Iris pigment epithelial cell (primary cell): ENCODE data around the gene SP140L.
A peak's percentile ranks its signal among the peaks of the same experiment; 100 is the strongest.
"Not testable (repeated sequence)": the region's sequence is repeated elsewhere in the genome, so short reads cannot be mapped to it uniquely, and the experiment has no call there.

Experiments used
- DNase-seq: peaks from one replicate; pipeline ENCODE4 v3.0.0-alpha.2; 2011; ENCODE audit warnings: low read depth

SP140L gene

GRCh38 chr2:230326453-230327417 is at the start of gene SP140L:
TSS of gene SP140L (plus strand) at chr2:230327193. CDS start at chr2:230327270, 77 bp downstream.
- peak; percentile 88 for DNase-seq

GRCh38 chr2:230282936-230283335 is 44.1 kb upstream of the SP140L start:
- DNase-seq = no peak

GRCh38 chr2:230286048-230286447 is 40.9 kb upstream of the SP140L start:
- no peak for DNase-seq

GRCh38 chr2:230289311-230289710 is 37.7 kb upstream of the SP140L start:
- DNase-seq = peak; percentile 27

- no peak for DNase-seq
These were observed 31.8 kb upstream of the SP140L start for GRCh38 chr2:230295192-230295591.

- DNase-seq = no peak
These were observed 30.1 kb upstream of the SP140L start for GRCh38 chr2:230296917-230297316.

- DNase-seq = no peak
These were observed 27.4 kb upstream of the SP140L start for GRCh38 chr2:230299618-230300017.

GRCh38 chr2:230305416-230306275 is 21.3 kb upstream of the SP140L start:
- DNase-seq = no peak

- DNase-seq = no peak
These were observed 20.5 kb upstream of the SP140L start for GRCh38 chr2:230306474-230306873.

- DNase-seq = no peak
These were observed 19.5 kb upstream of the SP140L start for GRCh38 chr2:230307485-230307884.

- no peak for DNase-seq
These were observed 18.5 kb upstream of the SP140L start for GRCh38 chr2:230308402-230309000.

GRCh38 chr2:230310792-230311191 is 16.2 kb upstream of the SP140L start:
- not testable (repeated sequence) for DNase-seq

GRCh38 chr2:230311634-230312033 is 15.4 kb upstream of the SP140L start:
- DNase-seq = not testable (repeated sequence)

GRCh38 chr2:230312638-230313037 is 14.4 kb upstream of the SP140L start:
- peak; percentile 30 for DNase-seq

GRCh38 chr2:230317366-230317765 is 9.6 kb upstream of the SP140L start:
- no peak for DNase-seq

- DNase-seq = no peak
These were observed 8.5 kb upstream of the SP140L start for GRCh38 chr2:230318190-230319121.

GRCh38 chr2:230319211-230319862 is 7.7 kb upstream of the SP140L start:
- no peak for DNase-seq

- no peak for DNase-seq
These were observed 6.0 kb upstream of the SP140L start for GRCh38 chr2:230321031-230321430.

GRCh38 chr2:230322561-230323384 is 4.2 kb upstream of the SP140L start:
- no peak for DNase-seq
